Colonic mucosa (tissue), 4 donors: ENCODE data around the gene PTGDR2. TPM values are rescaled to one million over a fixed set of nuclear protein-coding genes. Genes with fewer than 3 reads are reported as not detected.

ENCODE experiments used
- DNase-seq: peaks from one replicate; pipeline ENCODE4 v3.0.0-alpha.2; 2020
- H3K27ac ChIP-seq: fragments of 200-600 bp; one replicate; pipeline ENCODE4 v1.8.0; 2021
- H3K27me3 ChIP-seq: fragments of 200-600 bp; one replicate; pipeline ENCODE4 v1.8.0; 2021
- H3K36me3 ChIP-seq: fragments of 200-600 bp; one replicate; pipeline ENCODE4 v1.8.0; 2021
- H3K4me1 ChIP-seq: fragments of 200-600 bp; one replicate; pipeline ENCODE4 v1.8.0; 2021; ENCODE audit warnings: mild to moderate bottlenecking
- H3K4me3 ChIP-seq: fragments of 200-600 bp; one replicate; pipeline ENCODE4 v1.8.0; 2021
- H3K9ac ChIP-seq, 2 donors: one replicate each; pipeline ENCODE4 v1.7.0; 2013; ENCODE audit warnings: control low read depth in 2 of 2, low read depth in 2 of 2, low read length in 2 of 2
- H3K9me3 ChIP-seq: fragments of 200-600 bp; one replicate; pipeline ENCODE4 v1.8.0; 2021
- intact Hi-C: fragments of 100-400 bp; cut with DNase I; formaldehyde crosslinking; loops from one replicate; pipeline ENCODE4 v1.14.1; 2022
- total RNA-seq, 2 donors: library from RNA; stranded (reverse); fragmentation: NEBNext Ultra II Directional in 1 of 2; extraction: Animal tissue kit (Norgen Biotek cat#: 25700) in 1 of 2; gene quantifications; one replicate each; pipeline ENCODE4 v1.2.1, GENCODE V29; 2021
- TF ChIP-seq, protein P1 (sequence below): fragments of 200-600 bp; IDR thresholded peaks from one replicate; pipeline ENCODE4 v1.8.0; 2022; ENCODE audit warnings: antibody characterized with exemption, mild to moderate bottlenecking
- donor health status: healthy.
- donor health status: DM: no; HTN: no; CAD: no.
- donor health status: DM: no; HTN: no; CAD: no.

Gene PTGDR2
- total RNA-seq, 2 donors from 2014 or later = 3.7 to 4.7 TPM

DNA sequence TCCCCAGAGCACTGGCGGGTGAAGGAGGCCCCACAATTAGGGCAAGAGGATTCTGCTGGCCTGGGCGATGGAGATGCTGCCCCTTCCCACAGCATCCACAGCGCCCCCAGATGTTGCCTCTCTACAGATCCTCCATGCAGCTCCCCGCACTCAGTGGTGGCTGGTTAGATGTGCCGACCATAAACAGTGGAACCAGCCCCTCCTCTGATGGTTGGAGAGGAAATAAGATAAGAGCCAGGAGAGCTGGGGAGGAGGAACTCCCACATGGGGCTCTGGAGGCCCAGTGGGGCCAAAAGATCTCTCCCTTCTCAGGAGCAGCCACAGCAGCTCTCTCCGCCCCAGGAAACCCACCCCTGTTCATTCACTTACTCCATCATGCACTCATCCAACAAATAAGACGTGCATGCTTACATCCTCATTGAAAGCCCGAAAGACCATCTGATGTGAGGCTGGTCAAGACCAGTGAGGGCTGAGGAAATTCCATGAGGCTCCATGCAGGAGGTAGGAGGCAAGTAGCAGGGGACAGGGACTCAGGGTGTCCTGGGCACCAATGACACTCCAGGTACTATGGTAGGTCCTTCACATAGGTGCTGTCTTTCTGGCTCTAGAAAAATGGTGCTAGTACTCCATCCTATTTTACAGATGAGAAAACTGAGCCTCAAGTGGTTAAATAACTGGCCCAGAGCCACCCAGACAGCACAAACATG, 1.5 kb downstream of the PTGDR2 start:
- Histone ChIP-seq H3K27me3 (no peaks in the 10 kb centered on the region), H3K9me3 (no peaks in the 10 kb centered on the region), H3K4me3 (no peak overlapping the region), H3K4me1 (peaks cover 4% of the 10 kb centered on the region), H3K9ac (no peak overlapping the region), H3K36me3 (no peaks in the 10 kb centered on the region), H3K27ac (no peak overlapping the region)
- intact Hi-C loops = no loop called here
- DNase-seq = no peak
- TF ChIP-seq, protein P1, sequence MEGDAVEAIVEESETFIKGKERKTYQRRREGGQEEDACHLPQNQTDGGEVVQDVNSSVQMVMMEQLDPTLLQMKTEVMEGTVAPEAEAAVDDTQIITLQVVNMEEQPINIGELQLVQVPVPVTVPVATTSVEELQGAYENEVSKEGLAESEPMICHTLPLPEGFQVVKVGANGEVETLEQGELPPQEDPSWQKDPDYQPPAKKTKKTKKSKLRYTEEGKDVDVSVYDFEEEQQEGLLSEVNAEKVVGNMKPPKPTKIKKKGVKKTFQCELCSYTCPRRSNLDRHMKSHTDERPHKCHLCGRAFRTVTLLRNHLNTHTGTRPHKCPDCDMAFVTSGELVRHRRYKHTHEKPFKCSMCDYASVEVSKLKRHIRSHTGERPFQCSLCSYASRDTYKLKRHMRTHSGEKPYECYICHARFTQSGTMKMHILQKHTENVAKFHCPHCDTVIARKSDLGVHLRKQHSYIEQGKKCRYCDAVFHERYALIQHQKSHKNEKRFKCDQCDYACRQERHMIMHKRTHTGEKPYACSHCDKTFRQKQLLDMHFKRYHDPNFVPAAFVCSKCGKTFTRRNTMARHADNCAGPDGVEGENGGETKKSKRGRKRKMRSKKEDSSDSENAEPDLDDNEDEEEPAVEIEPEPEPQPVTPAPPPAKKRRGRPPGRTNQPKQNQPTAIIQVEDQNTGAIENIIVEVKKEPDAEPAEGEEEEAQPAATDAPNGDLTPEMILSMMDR = no peak

DNA sequence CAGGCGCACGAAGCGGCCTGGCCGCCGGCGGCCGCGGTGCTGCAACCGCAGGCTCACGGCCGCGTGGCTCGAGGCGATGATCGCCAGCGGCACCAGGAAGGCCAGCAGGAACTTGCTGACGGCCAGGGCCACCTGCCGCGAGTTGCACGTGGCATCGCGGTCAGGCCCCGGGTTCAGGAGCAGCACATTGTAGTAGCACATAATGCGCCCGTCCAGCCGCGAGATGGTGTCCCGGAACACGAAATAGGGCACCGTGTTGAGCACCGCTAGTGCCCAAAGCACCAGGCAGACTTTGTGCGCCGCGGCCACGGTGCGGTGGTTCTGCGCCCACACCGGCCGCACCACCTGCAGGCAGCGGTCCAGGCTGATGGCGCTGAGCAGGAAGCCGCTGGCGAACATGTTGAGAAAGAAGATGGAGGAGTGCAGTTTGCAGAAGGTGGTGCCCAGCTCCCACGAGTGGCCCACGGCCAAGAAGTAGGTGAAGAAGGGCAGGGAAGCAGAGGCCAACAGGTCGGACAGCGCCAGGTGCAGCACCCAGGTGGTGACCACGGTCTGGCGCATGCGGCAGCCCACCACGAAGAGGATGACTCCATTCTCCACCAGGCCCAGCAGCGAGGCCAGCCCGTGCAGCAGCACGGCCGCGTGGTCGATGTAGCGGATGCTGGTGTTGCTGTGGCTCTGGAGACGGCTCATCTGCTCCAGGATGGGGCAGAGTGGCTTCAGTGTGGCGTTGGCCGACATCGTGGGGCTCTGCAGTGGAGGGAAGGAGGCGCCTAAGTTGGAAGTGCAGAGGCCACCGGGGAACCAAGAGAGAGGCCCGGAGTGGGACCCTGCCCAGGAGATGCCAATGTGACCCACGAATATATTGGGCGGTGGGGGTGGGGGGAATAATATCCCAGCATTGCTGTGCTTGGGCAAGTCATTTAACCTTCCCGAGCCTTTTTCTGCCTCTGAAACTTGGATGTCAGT, 2.5 kb downstream of the PTGDR2 start:
- DNase-seq = no peak
- Histone ChIP-seq H3K9ac (no peak overlapping the region), H3K27ac (peak overlapping the region; percentile 66), H3K36me3 (no peaks in the 10 kb centered on the region), H3K4me3 (no peak overlapping the region), H3K9me3 (no peaks in the 10 kb centered on the region), H3K4me1 (peaks cover 4% of the 10 kb centered on the region), H3K27me3 (no peaks in the 10 kb centered on the region)
- intact Hi-C loops = no loop called here
- TF ChIP-seq, protein P1 = no peak

DNA sequence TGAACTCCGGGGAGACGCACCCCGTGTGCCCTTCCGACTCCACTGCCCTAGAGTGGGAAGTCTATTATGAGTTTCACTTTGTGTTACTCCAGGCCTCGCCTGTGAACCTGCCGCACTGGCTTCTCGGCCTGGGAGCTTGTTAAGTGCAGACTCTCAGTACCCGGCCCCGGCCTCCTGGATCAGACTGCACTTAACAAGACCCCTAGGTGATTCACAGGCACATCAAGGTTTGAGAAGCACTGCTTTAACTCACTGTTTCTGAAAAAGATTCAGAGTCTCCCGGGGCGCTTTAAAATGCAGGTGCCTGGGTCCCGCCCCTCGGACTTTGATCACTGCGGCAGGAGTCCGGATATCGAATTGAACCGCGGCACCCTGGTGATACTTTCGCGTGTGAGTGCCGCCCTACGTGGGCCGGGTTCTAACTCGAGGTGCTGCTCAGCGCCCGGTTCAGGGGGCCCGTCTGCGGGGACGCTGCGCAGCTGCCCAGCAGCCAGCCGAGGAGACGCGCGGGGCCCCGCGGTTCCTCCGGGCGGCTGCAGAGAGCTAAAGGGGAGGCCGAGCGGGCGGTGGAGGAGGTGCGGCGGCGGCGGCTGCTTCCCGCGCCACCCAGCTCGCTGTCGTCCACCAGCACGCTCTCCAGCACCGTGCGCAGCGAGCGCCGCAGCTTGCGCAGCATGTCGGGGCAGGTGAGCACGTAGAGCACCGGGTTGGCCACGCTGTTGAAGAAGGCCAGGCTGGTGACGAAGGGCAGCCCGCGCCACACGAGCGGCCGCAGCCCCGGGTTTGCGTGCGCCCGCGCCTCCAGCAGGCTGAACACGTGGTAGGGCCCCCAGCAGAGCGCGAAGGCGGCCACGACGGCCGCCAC, 3.4 kb downstream of the PTGDR2 start:
- TF ChIP-seq, protein P1 = no peak
- Histone ChIP-seq H3K27ac (peak overlapping the region; percentile 66), H3K4me1 (peaks cover 4% of the 10 kb centered on the region), H3K9me3 (no peaks in the 10 kb centered on the region), H3K4me3 (peak overlapping the region; percentile 34), H3K27me3 (no peaks in the 10 kb centered on the region), H3K9ac (peak overlapping the region; percentile 22 to 37), H3K36me3 (no peaks in the 10 kb centered on the region)
- peak; percentile 89 for DNase-seq
- intact Hi-C loops = no loop called here

DNA sequence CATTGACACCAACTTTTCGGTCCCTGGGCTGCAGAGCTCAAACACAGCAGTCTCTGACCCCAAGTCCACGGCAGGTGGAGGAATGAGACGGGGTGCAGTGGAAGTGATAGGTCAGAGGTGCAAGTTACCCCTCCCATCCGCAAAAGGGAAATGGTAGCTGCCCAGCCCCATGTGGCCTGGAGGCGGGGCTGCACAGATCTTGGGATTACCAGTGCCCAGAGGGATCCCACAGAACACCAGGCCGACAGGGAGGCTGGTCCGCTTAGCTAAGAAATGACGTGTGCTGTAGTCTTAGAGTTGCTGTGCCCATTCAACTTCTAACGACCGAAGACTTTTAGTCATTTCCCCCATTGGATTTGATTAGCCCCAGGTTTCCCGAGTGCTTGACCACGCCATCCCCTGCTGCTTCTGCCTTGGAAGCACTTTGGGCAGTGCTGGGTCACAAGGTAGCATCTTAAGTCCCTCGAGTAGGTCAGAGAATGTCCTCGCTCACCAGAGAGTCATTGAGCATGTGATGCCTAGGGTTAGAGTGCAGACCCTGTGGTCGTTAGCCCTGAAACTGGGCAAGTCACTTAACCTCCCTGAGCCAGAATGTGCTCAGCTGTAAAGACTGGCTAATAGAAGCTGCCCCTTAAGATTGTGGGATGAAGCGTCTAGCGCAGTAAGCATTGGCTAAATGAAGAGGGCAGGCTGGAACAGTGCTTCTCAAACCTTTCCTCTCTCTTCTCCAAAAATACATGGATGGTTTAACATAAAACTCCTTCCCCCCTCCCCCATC, 4.2 kb downstream of the PTGDR2 start:
- H3K36me3 ChIP-seq = no peaks in the 10 kb centered on the region
- intact Hi-C loops = no loop called here
- H3K4me1 ChIP-seq = peaks cover 4% of the 10 kb centered on the region

More for the DNA sequence above, 4.2 kb downstream of the PTGDR2 start:
- TF ChIP-seq, protein P1 = no peak
- DNase-seq = no peak
- Histone ChIP-seq H3K27ac (peak overlapping the region; percentile 66), H3K27me3 (no peaks in the 10 kb centered on the region), H3K9ac (peak overlapping the region; percentile 22 to 39), H3K4me3 (peak overlapping the region; percentile 34), H3K9me3 (no peaks in the 10 kb centered on the region)
